Pancreas (tissue), 10 donors: Measurements from ENCODE around the gene BEND5. TPM values are rescaled to one million over a fixed set of nuclear protein-coding genes. Genes with fewer than 3 reads are reported as not detected.

Source experiments
- ATAC-seq, 4 donors: fragments of 200-7000 bp; cut with Tn5 transposase; one replicate each; pipeline versions ENCODE4 v1.8.0 to v1.9.1; 2020; ENCODE audit warnings: mild to moderate bottlenecking in 4 of 4, moderate library complexity in 4 of 4
- DNase-seq, 6 donors: peaks; one replicate each; pipeline ENCODE4 v3.0.0-alpha.2; 2020
- FAIRE-seq: peaks from 2 replicates; lab custom pipeline; 2012; peaks lifted over from hg19 to GRCh38; lab: Jason Lieb, UNC
- H3K27ac ChIP-seq, 4 donors: fragments of 200-600 bp; sonication (generic); 1 replicate in 3 of 4; 2 replicates in 1 of 4; pipeline versions ENCODE4 v1.5.0 to v1.8.0; 2020
- H3K27me3 ChIP-seq, 4 donors: fragments of 200-600 bp; one replicate each; pipeline ENCODE4 v1.8.0; 2021
- H3K36me3 ChIP-seq, 3 donors: fragments of 200-600 bp; sonication (generic) in 1 of 3; one replicate each; pipeline versions ENCODE4 v1.5.0 to v1.8.0; 2020 to 2021
- H3K4me1 ChIP-seq, 3 donors: fragments of 200-600 bp; one replicate each; pipeline ENCODE4 v1.8.0; 2021
- H3K4me3 ChIP-seq, 4 donors: fragments of 200-600 bp; sonication (generic) in 2 of 4; one replicate each; pipeline versions ENCODE4 v1.5.0 to v1.8.0; 2020 to 2021
- H3K9me3 ChIP-seq, 4 donors: fragments of 200-600 bp; one replicate each; pipeline ENCODE4 v1.8.0; 2021
- CTCF ChIP-seq, 4 donors: fragments of 200-600 bp; sonication (generic) in 3 of 4; IDR thresholded peaks; one replicate each; pipeline versions ENCODE4 v1.5.0 to v1.8.0; 2021; ENCODE audit warnings: antibody characterized with exemption in 4 of 4
- WGBS, 2 donors: extraction: QIAGEN DNeasy Blood & Tissue Kit; methylation state at CpG; one replicate each; pipeline ENCODE4 v1.1.7; 2013; 5-methylcytosine and 5-hydroxymethylcytosine counted together
- intact Hi-C, 3 donors: fragments of 100-400 bp; cut with DNase I; formaldehyde crosslinking; loops; one replicate each; pipeline versions ENCODE4 v1.11.1 to v1.14.2; 2022
- polyA plus RNA-seq, 2 donors: library from polyadenylated mRNA; stranded (reverse); fragments of 200-250 nt; gene quantifications; one replicate each; pipeline ENCODE4 v1.2.3, GENCODE V29; 2013
- total RNA-seq, 6 donors: library from RNA; stranded (reverse); fragmentation: NEBNext Ultra II Directional in 4 of 6; extraction: Animal tissue kit (Norgen Biotek cat#: 25700) in 4 of 6; gene quantifications; one replicate each; pipeline versions ENCODE4 v1.2.1 to v1.2.4, GENCODE V29; 2021 to 2023
- donor health status: healthy with polysubstance abuse.
- donor health status: DM: no; HTN: no; CAD: no; lungs with moderate emphysema.
- donor health status: DM: no; HTN: no; CAD: no.
- donor health status: control.
- donor health status: control.
- donor health status: Bipolar disorder and iron deficiency.
- donor health status: DM: yes; HTN: yes; CAD: no.
- donor health status: DM: no; HTN: no; CAD: no.
- donor health status: DM: no; HTN: no; CAD: no.
- donor health status: DM: yes; HTN: yes; CAD: no.

The BEND5 gene
- total and polyA plus RNA-seq, 8 donors: 1.8 to 16.2 (median 3.9) TPM

- Histone ChIP-seq H3K27me3 (no peaks in the 10 kb centered on the region), H3K4me1 (no peaks in the 10 kb centered on the region), H3K4me3 (no peak overlapping the region), H3K9me3 (no peaks in the 10 kb centered on the region), H3K27ac (no peak overlapping the region), H3K36me3 (no peaks in the 10 kb centered on the region)
- 76 to 90% methylated on average over 5 of the region's 5 CpGs for WGBS, 2 donors
- TF ChIP-seq CTCF (IDR thresholded peaks at IDR 0.05): no peak
- ATAC-seq (no peak), FAIRE-seq (no peak), DNase-seq (no peak)
- intact Hi-C loops: no loop called here
These were observed 90.5 kb downstream of the BEND5 start for GRCh38 chr1:48686159-48686558.

GRCh38 chr1:48684381-48684780 is 92.3 kb downstream of the BEND5 start:
- Histone ChIP-seq H3K27me3 (no peaks in the 10 kb centered on the region), H3K36me3 (no peaks in the 10 kb centered on the region), H3K4me3 (no peak overlapping the region), H3K4me1 (no peaks in the 10 kb centered on the region), H3K9me3 (no peaks in the 10 kb centered on the region), H3K27ac (no peak overlapping the region)
- 86 to 92% methylated on average over 4 of the region's 4 CpGs for WGBS, 2 donors
- TF ChIP-seq CTCF (IDR thresholded peaks at IDR 0.05): no peak
- FAIRE-seq: no peak
- intact Hi-C loops: no loop called here
- no peak for ATAC-seq
- DNase-seq: no peak

GRCh38 chr1:48683839-48684238 is 92.9 kb downstream of the BEND5 start:
- no peaks in the 10 kb centered on the region for H3K36me3 ChIP-seq
- no peaks in the 10 kb centered on the region for H3K9me3 ChIP-seq
- H3K27me3 ChIP-seq: no peaks in the 10 kb centered on the region
- no peak for FAIRE-seq
- H3K4me1 ChIP-seq: peaks cover 0 to 4% (median 0%) of the 10 kb centered on the region in 3 donors
- no peak overlapping the region for H3K4me3 ChIP-seq
- DNase-seq: no peak
- intact Hi-C loops: no loop called here
- 86 to 87% methylated on average over 3 of the region's 3 CpGs for WGBS, 2 donors
- no peak for ATAC-seq
- no peak overlapping the region for H3K27ac ChIP-seq
- TF ChIP-seq CTCF (IDR thresholded peaks at IDR 0.05): no peak

GRCh38 chr1:48681476-48682305 is 95.0 kb downstream of the BEND5 start:
- no peak for TF ChIP-seq CTCF (IDR thresholded peaks at IDR 0.05)
- Histone ChIP-seq H3K27me3 (no peaks in the 10 kb centered on the region), H3K27ac (no peak overlapping the region), H3K9me3 (no peaks in the 10 kb centered on the region), H3K36me3 (no peaks in the 10 kb centered on the region), H3K4me3 (no peak overlapping the region), H3K4me1 (peaks cover 0 to 4% (median 0%) of the 10 kb centered on the region in 3 donors)
- DNase-seq: no peak
- no peak for ATAC-seq
- 60 to 69% methylated on average over 4 of the region's 4 CpGs for WGBS, 2 donors
- intact Hi-C loops: no loop called here
- no peak for FAIRE-seq
